SHP77 (cell line): ENCODE measurements around the gene SMTNL1.

ENCODE experiments used
- DNase-seq, 2 experiments: peaks; one replicate each; lab custom pipeline; 2025; lab: John Stamatoyannopoulos, UW

SMTNL1 gene

DNA sequence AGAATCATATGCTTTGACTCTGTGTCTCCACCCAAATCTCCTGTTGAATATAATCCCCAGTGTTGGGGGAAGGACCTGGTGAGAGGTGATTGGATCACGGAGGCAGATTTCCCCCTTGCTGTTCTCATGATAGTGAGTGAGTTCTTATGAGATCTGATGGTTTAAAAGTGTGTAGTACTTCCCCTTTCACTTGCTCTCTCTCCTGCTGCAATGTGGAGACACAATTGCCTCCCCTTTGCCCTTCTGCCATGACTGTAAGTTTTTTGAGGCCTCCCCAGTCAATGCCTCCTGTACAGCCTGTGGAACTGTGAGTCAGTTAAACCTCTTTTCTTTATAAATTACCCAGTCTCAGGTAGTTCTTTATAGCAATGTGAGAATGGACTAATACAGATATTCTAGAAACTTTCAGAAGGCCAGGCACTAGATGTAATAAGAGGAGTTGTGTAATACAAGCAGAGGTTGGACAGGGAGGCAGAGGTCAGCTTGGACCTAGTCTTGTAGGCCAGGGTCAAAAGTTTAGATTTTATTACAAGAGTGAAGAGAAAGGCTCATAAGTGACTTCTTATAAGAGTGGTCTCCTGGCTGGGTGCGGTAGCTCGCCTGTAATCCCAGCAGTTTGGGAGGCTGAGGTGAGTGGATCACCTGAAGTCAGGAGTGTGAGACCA is 50.8 kb downstream of the SMTNL1 start:
- no peak for DNase-seq

DNA sequence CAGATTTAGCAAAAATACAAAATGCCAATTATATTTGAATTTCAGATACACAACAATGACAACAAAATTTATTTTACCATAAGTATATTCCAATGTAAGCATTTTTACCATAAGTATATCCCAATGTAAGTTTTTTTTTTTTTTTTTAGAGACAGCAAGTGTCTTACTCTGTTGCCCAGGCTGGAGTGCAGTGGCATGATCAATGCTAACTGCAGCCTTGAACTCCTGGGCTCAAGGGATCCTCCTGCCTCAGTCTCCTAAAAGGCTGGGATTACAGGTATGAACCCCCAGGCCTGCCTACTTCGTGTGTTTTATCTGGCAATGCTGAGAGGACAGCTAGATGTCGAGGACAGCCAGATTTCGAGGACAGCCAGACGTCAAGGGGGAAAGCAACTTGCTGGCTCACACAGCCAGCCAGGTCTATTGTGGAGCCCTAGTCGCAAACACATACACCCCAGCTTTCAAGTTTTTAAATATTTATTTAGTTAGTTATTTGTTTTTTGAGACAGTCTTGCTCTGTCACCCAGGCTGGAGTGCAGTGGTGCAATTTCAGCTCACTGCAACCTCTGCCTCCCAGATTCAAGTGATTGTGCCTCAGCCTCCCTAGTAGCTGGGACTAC is 59.0 kb downstream of the SMTNL1 start:
- no peak for DNase-seq

GRCh38 chr11:57597461-57597915 is 60.1 kb downstream of the SMTNL1 start, which contains the start of gene SERPING1:
Gene SERPING1, plus strand, starts transcription at chr11:57597685. Its CDS starts 586 bp downstream, at chr11:57598271.
- no peak for DNase-seq

- no peak for DNase-seq
Observed at GRCh38 chr11:57597916-57598830, 60.8 kb downstream of the SMTNL1 start.

- DNase-seq, result no peak
Observed at GRCh38 chr11:57598831-57599155, 61.4 kb downstream of the SMTNL1 start.

DNA sequence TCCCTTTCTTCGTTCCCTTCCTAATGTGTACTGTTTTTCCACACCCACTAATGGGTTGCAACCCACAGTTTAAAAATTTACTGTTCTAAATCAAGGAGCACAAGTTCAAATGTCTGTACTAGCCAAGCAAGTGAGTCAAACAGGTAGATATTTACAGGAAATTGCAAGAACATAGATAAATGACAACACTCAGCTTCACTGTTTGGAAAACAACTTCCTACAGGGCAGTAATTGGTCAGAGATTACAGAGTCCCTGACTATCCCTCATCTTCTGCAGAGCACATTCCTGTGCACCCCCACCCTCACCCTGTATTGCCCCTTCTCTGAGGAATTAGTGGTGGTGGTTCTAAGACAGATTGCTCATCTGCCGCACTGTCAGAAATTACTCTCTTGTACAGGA is 62.0 kb downstream of the SMTNL1 start:
- DNase-seq, result no peak
